Measurements from ENCODE around the gene KAT2B. TPM values are rescaled to one million over a fixed set of nuclear protein-coding genes. Genes with fewer than 3 reads are reported as not detected.

The KAT2B gene
- total and polyA plus RNA-seq, 8 donors: 8.2 to 21.6 (median 14.9) TPM

GRCh38 chr3:20083253-20083652, 43.0 kb downstream of the KAT2B start:
- intact Hi-C loops (cut with DNase I): no loop called here
- TF ChIP-seq CTCF (IDR thresholded peaks at IDR 0.05): no peak
- no peaks in the 10 kb centered on the region for H3K27me3 ChIP-seq

GRCh38 chr3:20083953-20084352, 43.7 kb downstream of the KAT2B start:
- H3K36me3 ChIP-seq: no peaks in the 10 kb centered on the region
- H3K9me3 ChIP-seq: no peaks in the 10 kb centered on the region
- no peak for FAIRE-seq
- DNase-seq: no peak
- intact Hi-C loops (cut with DNase I): no loop called here
- H3K4me3 ChIP-seq: no peak overlapping the region
- TF ChIP-seq CTCF (IDR thresholded peaks at IDR 0.05): no peak
- ATAC-seq: no peak
- H3K27ac ChIP-seq: no peak overlapping the region
- peaks cover 13 to 27% (median 26%) of the 10 kb centered on the region in 3 donors for H3K4me1 ChIP-seq
- H3K27me3 ChIP-seq: no peaks in the 10 kb centered on the region
- WGBS, 2 donors: 98% methylated on average over 2 of the region's 2 CpGs

More at GRCh38 chr3:20083253-20083652, 43.0 kb downstream of the KAT2B start:
- Histone ChIP-seq H3K4me3 (no peak overlapping the region), H3K36me3 (no peaks in the 10 kb centered on the region), H3K4me1 (peaks cover 13 to 27% (median 26%) of the 10 kb centered on the region in 3 donors), H3K27ac (no peak overlapping the region), H3K9me3 (no peaks in the 10 kb centered on the region)
- ATAC-seq: no peak
- FAIRE-seq: no peak
- DNase-seq: no peak

GRCh38 chr3:20091331-20092047, 51.2 kb downstream of the KAT2B start:
- intact Hi-C loops (cut with DNase I): no loop called here
- H3K4me3 ChIP-seq: no peak overlapping the region
- TF ChIP-seq CTCF (IDR thresholded peaks at IDR 0.05): no peak
- no peaks in the 10 kb centered on the region for H3K9me3 ChIP-seq
- no peaks in the 10 kb centered on the region for H3K36me3 ChIP-seq
- peak; percentile 37 for FAIRE-seq
- DNase-seq: no peak
- peak in 1 of 4 donors; percentile 21 for ATAC-seq
- no peak overlapping the region for H3K27ac ChIP-seq
- H3K27me3 ChIP-seq: no peaks in the 10 kb centered on the region
- 44 to 49% methylated on average over 2 of the region's 2 CpGs for WGBS, 2 donors
- H3K4me1 ChIP-seq: peaks cover 2 to 4% (median 3%) of the 10 kb centered on the region in 3 donors

- Histone ChIP-seq H3K4me3 (no peak overlapping the region), H3K4me1 (peaks cover 4 to 13% (median 13%) of the 10 kb centered on the region in 3 donors), H3K27me3 (no peaks in the 10 kb centered on the region), H3K36me3 (no peaks in the 10 kb centered on the region), H3K9me3 (no peaks in the 10 kb centered on the region), H3K27ac (no peak overlapping the region)
- intact Hi-C loops (cut with DNase I): no loop called here
- FAIRE-seq (no peak), DNase-seq (no peak), ATAC-seq (no peak)
- no peak for TF ChIP-seq CTCF (IDR thresholded peaks at IDR 0.05)
- 91% methylated on average over 4 of the region's 4 CpGs for WGBS, 2 donors
These were observed 55.2 kb downstream of the KAT2B start for GRCh38 chr3:20095470-20095869.

GRCh38 chr3:20096135-20096685, 56.0 kb downstream of the KAT2B start:
- no peak for TF ChIP-seq CTCF (IDR thresholded peaks at IDR 0.05)
- peak overlapping the region in 1 of 4 donors; percentile 2 for H3K27ac ChIP-seq
- no peak overlapping the region for H3K4me3 ChIP-seq
- DNase-seq (no peak), FAIRE-seq (no peak), ATAC-seq (peak in 3 of 4 donors; percentile 37 to 76 (median 41))
- H3K4me1 ChIP-seq: peaks cover 4 to 13% (median 13%) of the 10 kb centered on the region in 3 donors
- H3K36me3 ChIP-seq: no peaks in the 10 kb centered on the region
- no peaks in the 10 kb centered on the region for H3K27me3 ChIP-seq
- 56 to 64% methylated on average over 3 of the region's 3 CpGs for WGBS, 2 donors
- H3K9me3 ChIP-seq: no peaks in the 10 kb centered on the region
- intact Hi-C loops (cut with DNase I): no loop called here
